ENCODE data around the gene ZNF837.

ZNF837 gene

DNA sequence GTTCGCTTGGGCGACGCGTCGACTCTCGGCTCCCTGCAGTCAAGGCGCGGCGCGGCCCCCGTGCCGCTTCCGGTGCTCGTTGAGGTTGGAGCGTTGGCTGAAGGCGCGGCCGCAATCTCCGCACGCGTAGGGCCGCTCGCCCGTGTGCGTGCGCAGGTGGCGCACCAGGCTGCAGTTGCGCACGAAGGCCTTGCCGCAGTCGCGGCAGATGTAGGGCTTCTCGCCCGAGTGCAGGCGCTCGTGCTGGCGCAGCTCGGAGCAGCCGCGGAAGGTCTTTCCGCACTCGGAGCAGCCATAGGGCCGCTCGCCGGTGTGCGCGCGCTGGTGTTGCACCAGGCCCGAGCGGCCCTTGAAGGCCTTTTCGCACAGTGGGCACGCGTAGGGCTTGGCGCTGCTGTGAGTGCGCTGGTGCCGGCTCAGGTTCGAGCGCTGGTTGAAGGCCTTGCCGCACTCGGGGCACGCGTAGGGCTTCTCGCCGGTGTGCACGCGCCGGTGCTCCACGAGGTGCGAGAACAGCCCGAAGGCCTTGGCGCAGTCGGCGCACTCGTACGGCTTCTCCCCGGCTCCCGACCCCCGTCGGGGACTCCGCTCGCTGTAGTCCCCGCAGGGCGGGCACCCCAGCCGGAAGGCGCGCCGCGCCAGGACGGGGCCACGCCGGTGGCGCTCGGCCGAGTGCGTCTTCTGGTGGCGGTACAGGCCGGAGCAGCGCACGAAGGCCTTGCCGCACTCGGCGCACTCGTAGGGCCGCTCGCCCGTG lies 13.0 kb downstream of the ZNF837 start:
- Histone ChIP-seq H3K9me3 (ENCODE audit: insufficient read depth, low read length, severe bottlenecking) (no peaks in the 10 kb centered on the region), H3K79me2 (ENCODE audit: insufficient read depth, low read length) (no peaks in the 10 kb centered on the region), H3K4me3 (ENCODE audit: low read depth in 1 of 2, low read length in 2 of 2) (no peak overlapping the region), H4K20me1 (ENCODE audit: insufficient read depth, low read length) (no peaks in the 10 kb centered on the region), H3K4me2 (ENCODE audit: insufficient read depth, low read length) (no peak overlapping the region), H2AFZ (ENCODE audit: low read depth, low read length) (no peak overlapping the region), H3K4me1 (ENCODE audit: insufficient read depth, low read length) (peaks cover 4% of the 10 kb centered on the region), H3K27me3 (ENCODE audit: insufficient read depth, low read length, poor library complexity) (no peaks in the 10 kb centered on the region), H3K9ac (ENCODE audit: low read depth, low read length) (no peak overlapping the region), H3K36me3 (ENCODE audit: insufficient read depth, low read length) (peaks cover 8% of the 10 kb centered on the region), H3K27ac (ENCODE audit: low read length) (no peak overlapping the region)
- ATAC-seq (ENCODE audit: insufficient read depth, low read depth) (no peak), DNase-seq (no peak)
- no peak for TF ChIP-seq EZH2 (IDR thresholded peaks at IDR 0.05; ENCODE audit: borderline replicate concordance, low read depth, low read length, severe bottlenecking)
- TF ChIP-seq, protein P1, sequence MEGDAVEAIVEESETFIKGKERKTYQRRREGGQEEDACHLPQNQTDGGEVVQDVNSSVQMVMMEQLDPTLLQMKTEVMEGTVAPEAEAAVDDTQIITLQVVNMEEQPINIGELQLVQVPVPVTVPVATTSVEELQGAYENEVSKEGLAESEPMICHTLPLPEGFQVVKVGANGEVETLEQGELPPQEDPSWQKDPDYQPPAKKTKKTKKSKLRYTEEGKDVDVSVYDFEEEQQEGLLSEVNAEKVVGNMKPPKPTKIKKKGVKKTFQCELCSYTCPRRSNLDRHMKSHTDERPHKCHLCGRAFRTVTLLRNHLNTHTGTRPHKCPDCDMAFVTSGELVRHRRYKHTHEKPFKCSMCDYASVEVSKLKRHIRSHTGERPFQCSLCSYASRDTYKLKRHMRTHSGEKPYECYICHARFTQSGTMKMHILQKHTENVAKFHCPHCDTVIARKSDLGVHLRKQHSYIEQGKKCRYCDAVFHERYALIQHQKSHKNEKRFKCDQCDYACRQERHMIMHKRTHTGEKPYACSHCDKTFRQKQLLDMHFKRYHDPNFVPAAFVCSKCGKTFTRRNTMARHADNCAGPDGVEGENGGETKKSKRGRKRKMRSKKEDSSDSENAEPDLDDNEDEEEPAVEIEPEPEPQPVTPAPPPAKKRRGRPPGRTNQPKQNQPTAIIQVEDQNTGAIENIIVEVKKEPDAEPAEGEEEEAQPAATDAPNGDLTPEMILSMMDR (IDR thresholded peaks at IDR 0.05; ENCODE audit: borderline replicate concordance, extremely low read depth, low read length, poor library complexity, severe bottlenecking), result no peak

DNA sequence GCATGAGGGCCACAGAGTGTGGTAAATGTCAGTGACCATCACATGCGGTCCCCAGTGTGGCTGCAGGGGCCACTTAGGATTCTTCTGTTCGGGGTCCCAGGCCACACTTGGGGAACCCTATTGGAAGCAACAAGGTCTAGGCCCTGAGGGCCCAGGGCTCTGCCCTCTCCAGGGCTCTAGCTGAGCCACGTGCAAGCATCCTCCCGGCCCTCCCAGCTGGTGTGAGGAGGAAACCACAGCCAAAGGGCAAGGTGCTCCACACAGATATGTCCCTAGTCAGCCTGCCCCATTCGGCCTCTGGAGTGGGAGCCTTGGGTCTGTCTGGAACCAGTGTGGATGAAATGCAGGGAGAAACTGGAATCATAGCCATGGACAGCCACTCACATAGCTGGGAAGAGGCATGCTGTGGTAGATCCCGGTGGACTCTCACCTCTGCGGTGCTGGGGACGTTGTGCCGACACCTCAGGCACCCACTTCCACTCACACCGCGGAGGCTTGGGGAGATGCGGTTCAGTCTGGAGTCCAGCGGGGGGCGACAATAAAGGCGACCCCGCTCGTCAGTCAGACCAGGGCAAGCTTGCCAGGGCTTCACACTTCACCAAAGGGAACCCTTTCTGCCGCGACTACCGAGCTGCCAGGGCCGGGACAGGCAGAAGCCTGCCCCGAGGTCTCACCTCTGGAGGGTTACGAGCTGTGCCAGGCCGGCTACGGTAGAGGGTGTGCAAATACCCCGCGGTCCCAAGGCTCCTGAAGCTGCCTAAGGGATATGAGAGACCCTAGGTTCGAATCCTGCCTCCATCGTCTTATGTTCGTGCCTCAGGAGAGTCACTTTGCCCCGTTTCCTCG lies 14.0 kb downstream of the ZNF837 start:
- no peak overlapping the region for H3K27ac ChIP-seq (ENCODE audit: low read length)

DNA sequence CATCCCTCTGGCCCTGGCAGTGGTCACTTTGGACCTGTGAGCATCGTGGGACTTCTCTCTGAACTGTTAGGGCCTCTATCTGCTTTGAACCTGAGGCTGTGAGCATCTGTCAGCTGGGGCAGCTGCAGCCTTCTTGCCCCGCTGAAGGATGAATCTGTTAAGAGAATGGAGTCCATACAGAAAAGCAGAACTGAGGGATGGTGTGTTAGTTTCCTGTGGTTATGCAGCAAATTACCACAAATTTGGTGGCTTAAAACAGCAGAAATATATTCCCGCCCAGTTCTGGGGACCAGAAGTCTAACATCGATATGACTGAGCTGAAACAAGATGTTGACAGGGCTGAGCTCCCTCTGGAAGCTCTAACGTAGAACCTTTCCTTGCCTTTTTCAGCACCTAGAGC lies 16.7 kb downstream of the ZNF837 start:
- H3K9me3 ChIP-seq (ENCODE audit: insufficient read depth, low read length, severe bottlenecking), result no peaks in the 10 kb centered on the region
- H3K27ac ChIP-seq (ENCODE audit: low read length), result no peak overlapping the region
- TF ChIP-seq, protein P1 (IDR thresholded peaks at IDR 0.05; ENCODE audit: borderline replicate concordance, extremely low read depth, low read length, poor library complexity, severe bottlenecking), result no peak
- TF ChIP-seq EZH2 (IDR thresholded peaks at IDR 0.05; ENCODE audit: borderline replicate concordance, low read depth, low read length, severe bottlenecking), result no peak
- DNase-seq (no peak), ATAC-seq (ENCODE audit: insufficient read depth, low read depth) (no peak)
- no peak overlapping the region for H2AFZ ChIP-seq (ENCODE audit: low read depth, low read length)
- peaks cover 12% of the 10 kb centered on the region for H3K36me3 ChIP-seq (ENCODE audit: insufficient read depth, low read length)
- H3K27me3 ChIP-seq (ENCODE audit: insufficient read depth, low read length, poor library complexity), result no peaks in the 10 kb centered on the region
- H3K4me1 ChIP-seq (ENCODE audit: insufficient read depth, low read length), result peaks cover 18% of the 10 kb centered on the region
- H3K9ac ChIP-seq (ENCODE audit: low read depth, low read length), result no peak overlapping the region
- H4K20me1 ChIP-seq (ENCODE audit: insufficient read depth, low read length), result no peaks in the 10 kb centered on the region
- H3K4me2 ChIP-seq (ENCODE audit: insufficient read depth, low read length), result no peak overlapping the region
- H3K79me2 ChIP-seq (ENCODE audit: insufficient read depth, low read length), result peaks cover 14% of the 10 kb centered on the region
- no peak overlapping the region for H3K4me3 ChIP-seq (ENCODE audit: low read depth in 1 of 2, low read length in 2 of 2)

More for the DNA sequence above, 14.0 kb downstream of the ZNF837 start:
- Histone ChIP-seq H3K9me3 (ENCODE audit: insufficient read depth, low read length, severe bottlenecking) (no peaks in the 10 kb centered on the region), H3K9ac (ENCODE audit: low read depth, low read length) (no peak overlapping the region), H4K20me1 (ENCODE audit: insufficient read depth, low read length) (no peaks in the 10 kb centered on the region), H2AFZ (ENCODE audit: low read depth, low read length) (no peak overlapping the region), H3K4me1 (ENCODE audit: insufficient read depth, low read length) (peaks cover 9% of the 10 kb centered on the region), H3K79me2 (ENCODE audit: insufficient read depth, low read length) (peaks cover 6% of the 10 kb centered on the region), H3K36me3 (ENCODE audit: insufficient read depth, low read length) (peaks cover 12% of the 10 kb centered on the region), H3K4me3 (ENCODE audit: low read depth in 1 of 2, low read length in 2 of 2) (no peak overlapping the region), H3K4me2 (ENCODE audit: insufficient read depth, low read length) (no peak overlapping the region), H3K27me3 (ENCODE audit: insufficient read depth, low read length, poor library complexity) (no peaks in the 10 kb centered on the region)
- TF ChIP-seq, protein P1 (IDR thresholded peaks at IDR 0.05; ENCODE audit: borderline replicate concordance, extremely low read depth, low read length, poor library complexity, severe bottlenecking), result peak; percentile 29
- no peak for TF ChIP-seq EZH2 (IDR thresholded peaks at IDR 0.05; ENCODE audit: borderline replicate concordance, low read depth, low read length, severe bottlenecking)
- DNase-seq, result no peak
- ATAC-seq (ENCODE audit: insufficient read depth, low read depth), result no peak

All from DND-41 (cell line).